ENCODE results near the gene POLE3.

DNA sequence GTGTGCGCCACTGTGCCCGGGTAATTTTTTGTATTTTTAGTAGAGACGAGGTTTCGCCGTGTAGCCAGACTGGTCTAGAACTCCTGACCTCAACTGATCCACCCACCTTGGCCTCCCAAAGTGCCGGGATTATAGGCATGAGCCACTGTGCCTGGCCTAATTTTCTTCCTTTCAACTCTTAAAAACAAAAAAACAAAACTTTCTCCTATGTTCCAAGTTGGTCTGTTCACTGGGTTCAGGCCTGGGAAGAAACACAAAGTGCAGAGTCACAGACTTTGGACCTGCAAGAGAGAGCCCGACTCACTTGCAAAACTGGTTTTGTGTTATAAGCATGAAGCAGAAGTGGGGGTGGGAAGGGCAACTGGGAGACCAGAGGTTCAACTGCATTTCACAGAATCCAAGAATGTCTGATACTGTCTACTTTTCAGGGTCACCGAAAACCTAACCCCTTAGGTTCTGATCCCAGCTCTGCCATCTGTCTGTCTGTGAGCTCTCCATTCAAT is 28.5 kb downstream of the POLE3 start:
- no peak for TF ChIP-seq EZH2phosphoT487 (IDR thresholded peaks at IDR 0.05; ENCODE audit: borderline replicate concordance)
- TF ChIP-seq, protein P1, sequence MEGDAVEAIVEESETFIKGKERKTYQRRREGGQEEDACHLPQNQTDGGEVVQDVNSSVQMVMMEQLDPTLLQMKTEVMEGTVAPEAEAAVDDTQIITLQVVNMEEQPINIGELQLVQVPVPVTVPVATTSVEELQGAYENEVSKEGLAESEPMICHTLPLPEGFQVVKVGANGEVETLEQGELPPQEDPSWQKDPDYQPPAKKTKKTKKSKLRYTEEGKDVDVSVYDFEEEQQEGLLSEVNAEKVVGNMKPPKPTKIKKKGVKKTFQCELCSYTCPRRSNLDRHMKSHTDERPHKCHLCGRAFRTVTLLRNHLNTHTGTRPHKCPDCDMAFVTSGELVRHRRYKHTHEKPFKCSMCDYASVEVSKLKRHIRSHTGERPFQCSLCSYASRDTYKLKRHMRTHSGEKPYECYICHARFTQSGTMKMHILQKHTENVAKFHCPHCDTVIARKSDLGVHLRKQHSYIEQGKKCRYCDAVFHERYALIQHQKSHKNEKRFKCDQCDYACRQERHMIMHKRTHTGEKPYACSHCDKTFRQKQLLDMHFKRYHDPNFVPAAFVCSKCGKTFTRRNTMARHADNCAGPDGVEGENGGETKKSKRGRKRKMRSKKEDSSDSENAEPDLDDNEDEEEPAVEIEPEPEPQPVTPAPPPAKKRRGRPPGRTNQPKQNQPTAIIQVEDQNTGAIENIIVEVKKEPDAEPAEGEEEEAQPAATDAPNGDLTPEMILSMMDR (conservative IDR thresholded peaks at IDR 0.05; ENCODE audit: low read length), result no peak

Data from Loucy (cell line).